MCF 10A (cell line): Measurements from ENCODE around the gene VPS16. TPM values are rescaled to one million over a fixed set of nuclear protein-coding genes. Genes with fewer than 3 reads are reported as not detected.

Experiments used
- BruUV-seq: library from RNA; stranded (reverse); fragments of 400-500 nt; replicated peaks from 2 replicates; lab custom pipeline; 2021; lab: Mats Ljungman, UMichigan
- CTCF ChIA-PET: fragments of 300-600 bp; sonication (Branson Sonifier 250); formaldehyde crosslinking; extraction: SDS; loops from one replicate; lab custom pipeline; 2021; ENCODE audit warnings: antibody characterized with exemption, inconsistent platforms; lab: Yijun Ruan, JAX
- POLR2A ChIA-PET: fragments of 300-600, 350-650 bp; sonication (Branson Sonifier 250); formaldehyde crosslinking; extraction: SDS; loops from one replicate; lab custom pipeline; 2020; ENCODE audit warnings: antibody characterized with exemption, inconsistent platforms; lab: Yijun Ruan, JAX
- DNase-seq: peaks from one replicate; pipeline ENCODE4 v3.0.0-alpha.2; 2018; ENCODE audit not compliant: unreplicated experiment
- H3K27ac Mint-ChIP-seq: one replicate; pipeline ENCODE4 v1.8.0; 2022; ENCODE audit warnings: mild to moderate bottlenecking, low read depth, mixed read lengths; ENCODE audit not compliant: unreplicated experiment
- H3K27me3 Mint-ChIP-seq: one replicate; pipeline ENCODE4 v1.8.0; 2022; ENCODE audit warnings: mixed read lengths; ENCODE audit not compliant: insufficient read depth, unreplicated experiment
- H3K36me3 Mint-ChIP-seq: one replicate; pipeline ENCODE4 v1.8.0; 2022; ENCODE audit warnings: mild to moderate bottlenecking, moderate library complexity, mixed read lengths; ENCODE audit not compliant: insufficient read depth, unreplicated experiment
- H3K4me1 Mint-ChIP-seq: one replicate; pipeline ENCODE4 v1.8.0; 2022; ENCODE audit warnings: mixed read lengths; ENCODE audit not compliant: insufficient read depth, unreplicated experiment
- H3K4me3 Mint-ChIP-seq: one replicate; pipeline ENCODE4 v1.8.0; 2022; ENCODE audit warnings: mild to moderate bottlenecking, moderate library complexity, mixed read lengths; ENCODE audit not compliant: unreplicated experiment
- H3K9me3 Mint-ChIP-seq: one replicate; pipeline ENCODE4 v1.8.0; 2022; ENCODE audit warnings: mixed read lengths; ENCODE audit not compliant: unreplicated experiment
- CTCF ChIP-seq: fragments of 200-600 bp; IDR thresholded peaks from one replicate; pipeline ENCODE4 v1.8.0; 2022; ENCODE audit warnings: antibody characterized with exemption, mild to moderate bottlenecking; ENCODE audit not compliant: unreplicated experiment
- intact Hi-C: fragments of 100-400 bp; cut with micrococcal nuclease; formaldehyde crosslinking; loops from 2 replicates; pipeline ENCODE4 v1.14.1; 2022
- total RNA-seq: library from RNA; stranded (reverse); gene quantifications from 2 replicates; pipeline ENCODE4 v1.2.3, GENCODE V29; 2022

Gene VPS16
- total RNA-seq, 1 experiment from 2014 or later = 32.6 TPM

DNA sequence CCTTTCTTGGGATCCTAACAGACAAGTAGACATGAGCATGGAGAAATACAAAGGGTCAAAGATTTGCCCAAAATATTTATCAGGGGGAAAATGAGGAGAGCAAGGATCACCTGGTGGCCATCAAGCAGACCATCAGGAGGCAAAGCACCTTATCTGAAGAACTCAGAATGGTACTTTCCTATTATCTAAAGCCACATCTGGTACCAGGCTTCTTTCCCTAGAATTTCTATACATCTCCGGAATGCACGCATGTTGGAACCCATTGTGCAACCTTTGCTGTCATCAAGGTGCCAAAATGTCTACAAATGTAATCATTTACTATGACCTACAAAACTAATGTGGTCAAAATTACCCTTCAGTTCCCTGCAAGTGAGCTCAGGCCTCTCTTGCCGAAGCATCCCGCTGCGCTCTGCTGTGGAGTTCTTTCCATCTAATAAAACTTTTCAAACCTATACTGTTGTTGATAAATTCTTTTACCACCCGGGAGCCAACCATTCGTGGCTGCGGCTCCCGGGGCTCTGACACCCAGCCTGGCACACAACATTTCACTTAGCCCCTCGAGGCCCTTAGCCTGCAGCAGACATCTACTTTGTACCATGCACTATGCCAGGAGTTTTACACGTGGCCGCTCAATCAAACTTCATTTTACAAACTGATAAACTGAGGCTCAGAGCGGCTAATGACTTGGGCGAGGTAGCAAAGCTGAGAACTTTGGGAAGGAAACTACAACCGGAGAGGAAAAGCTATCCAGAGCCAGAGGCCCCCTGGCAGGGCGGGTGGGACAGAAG lies 36.3 kb upstream of the VPS16 start:
- Mint-ChIP-seq H3K4me1 (peaks cover 5% of the 10 kb centered on the region), H3K36me3 (no peaks in the 10 kb centered on the region), H3K9me3 (no peaks in the 10 kb centered on the region), H3K4me3 (no peak overlapping the region), H3K27me3 (peaks cover 51% of the 10 kb centered on the region), H3K27ac (no peak overlapping the region)
- no TSS peak for BruUV-seq
- no peak for DNase-seq
- ChIA-PET CTCF (interaction anchor here (0.6 kb wide), 1 partner anchor 225 kb away, joined by 3 read pairs; no protein-coding TSS in a partner anchor), POLR2A (no interaction called here)
- TF ChIP-seq CTCF = no peak
- intact Hi-C loops = no loop called here

- ChIA-PET POLR2A (interaction anchor here (0.6 kb wide), 1 partner anchor 74 kb away, joined by 3 read pairs; no protein-coding TSS in a partner anchor), CTCF (interaction anchor here (0.6 kb wide), 1 partner anchor 224 kb away, joined by 3 read pairs; no protein-coding TSS in a partner anchor)
- Mint-ChIP-seq H3K27me3 (peaks cover 43% of the 10 kb centered on the region), H3K9me3 (no peaks in the 10 kb centered on the region), H3K27ac (no peak overlapping the region), H3K4me3 (no peak overlapping the region), H3K4me1 (peaks cover 1% of the 10 kb centered on the region), H3K36me3 (no peaks in the 10 kb centered on the region)
- TF ChIP-seq CTCF = no peak
- intact Hi-C loops = no loop called here
- BruUV-seq = no TSS peak
- DNase-seq = no peak
Observed at GRCh38 chr20:2804852-2805688, 35.5 kb upstream of the VPS16 start.

DNA sequence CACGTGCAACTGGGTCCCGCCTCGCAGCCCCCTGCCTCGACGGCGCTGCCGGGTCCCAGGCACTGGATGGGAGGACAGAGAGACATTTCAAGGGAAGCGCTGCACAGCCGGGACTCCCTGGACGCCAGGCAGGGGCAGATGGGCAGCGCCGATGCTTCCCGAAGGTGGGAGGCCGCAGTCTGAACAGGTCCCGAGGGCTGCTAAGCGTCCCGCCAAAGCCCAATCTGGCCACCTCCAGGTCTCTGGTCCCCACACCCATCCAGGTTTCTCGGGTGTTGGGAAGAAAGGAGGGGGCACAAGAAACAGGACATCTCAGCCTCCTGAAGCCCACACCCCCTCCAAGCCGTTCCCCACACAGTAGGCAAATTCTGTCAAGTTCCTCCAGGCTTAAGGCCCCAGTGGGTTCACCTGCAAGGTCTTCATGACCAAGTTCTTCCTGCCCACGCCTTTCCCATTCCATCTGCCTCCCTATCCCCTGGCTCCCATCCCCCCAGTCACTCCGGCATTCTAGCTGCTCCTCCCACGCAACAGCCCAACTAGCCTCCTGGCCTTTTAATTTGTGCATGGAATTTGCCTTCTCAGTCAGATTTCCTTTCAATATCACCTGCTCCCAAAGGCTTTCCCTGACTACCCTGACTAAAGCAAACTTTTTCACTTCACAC lies 34.7 kb upstream of the VPS16 start:
- H3K27ac Mint-ChIP-seq = no peak overlapping the region
- no peaks in the 10 kb centered on the region for H3K9me3 Mint-ChIP-seq
- TF ChIP-seq CTCF = no peak
- peaks cover 35% of the 10 kb centered on the region for H3K27me3 Mint-ChIP-seq
- H3K4me1 Mint-ChIP-seq = no peaks in the 10 kb centered on the region
- no peaks in the 10 kb centered on the region for H3K36me3 Mint-ChIP-seq
- intact Hi-C loops = no loop called here
- ChIA-PET CTCF (no interaction called here), POLR2A (interaction anchor here (0.6 kb wide), 1 partner anchor 74 kb away, joined by 3 read pairs; no protein-coding TSS in a partner anchor)
- no peak overlapping the region for H3K4me3 Mint-ChIP-seq
- DNase-seq = peak; percentile 37
- no TSS peak for BruUV-seq

- no peak overlapping the region for H3K4me3 Mint-ChIP-seq
- H3K36me3 Mint-ChIP-seq = no peaks in the 10 kb centered on the region
- no peak overlapping the region for H3K27ac Mint-ChIP-seq
- ChIA-PET CTCF (no interaction called here), POLR2A (no interaction called here)
- intact Hi-C loops = no loop called here
- no TSS peak for BruUV-seq
- H3K27me3 Mint-ChIP-seq = peaks cover 30% of the 10 kb centered on the region
- H3K9me3 Mint-ChIP-seq = peaks cover 3% of the 10 kb centered on the region
- H3K4me1 Mint-ChIP-seq = no peaks in the 10 kb centered on the region
- DNase-seq = no peak
- TF ChIP-seq CTCF = no peak
Observed at GRCh38 chr20:2806351-2806701, 34.2 kb upstream of the VPS16 start.
